ENCODE measurements around the gene PDE6H.

GRCh38 chr12:14986449-14986848 is 13.6 kb downstream of the PDE6H start:
- TF ChIP-seq, protein P1, sequence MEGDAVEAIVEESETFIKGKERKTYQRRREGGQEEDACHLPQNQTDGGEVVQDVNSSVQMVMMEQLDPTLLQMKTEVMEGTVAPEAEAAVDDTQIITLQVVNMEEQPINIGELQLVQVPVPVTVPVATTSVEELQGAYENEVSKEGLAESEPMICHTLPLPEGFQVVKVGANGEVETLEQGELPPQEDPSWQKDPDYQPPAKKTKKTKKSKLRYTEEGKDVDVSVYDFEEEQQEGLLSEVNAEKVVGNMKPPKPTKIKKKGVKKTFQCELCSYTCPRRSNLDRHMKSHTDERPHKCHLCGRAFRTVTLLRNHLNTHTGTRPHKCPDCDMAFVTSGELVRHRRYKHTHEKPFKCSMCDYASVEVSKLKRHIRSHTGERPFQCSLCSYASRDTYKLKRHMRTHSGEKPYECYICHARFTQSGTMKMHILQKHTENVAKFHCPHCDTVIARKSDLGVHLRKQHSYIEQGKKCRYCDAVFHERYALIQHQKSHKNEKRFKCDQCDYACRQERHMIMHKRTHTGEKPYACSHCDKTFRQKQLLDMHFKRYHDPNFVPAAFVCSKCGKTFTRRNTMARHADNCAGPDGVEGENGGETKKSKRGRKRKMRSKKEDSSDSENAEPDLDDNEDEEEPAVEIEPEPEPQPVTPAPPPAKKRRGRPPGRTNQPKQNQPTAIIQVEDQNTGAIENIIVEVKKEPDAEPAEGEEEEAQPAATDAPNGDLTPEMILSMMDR (optimal IDR thresholded peaks at IDR 0.05 in 1 of 3, IDR thresholded peaks at IDR 0.05 in 1 of 3, conservative IDR thresholded peaks at IDR 0.05 in 1 of 3; ENCODE audit: extremely low read depth in 1 of 3, insufficient read depth in 2 of 3, low read length in 3 of 3): no peak
- TF ChIP-seq EZH2 (IDR thresholded peaks at IDR 0.05; ENCODE audit: low read length): no peak

Data from keratinocyte (primary cell).